ENCODE results near the gene ABCC5. TPM values are rescaled to one million over a fixed set of nuclear protein-coding genes. Genes with fewer than 3 reads are reported as not detected.

The ABCC5 gene
- total RNA-seq, 1 donor from 2014 or later, result 61.2 TPM

GRCh38 chr3:184022323-184022722 is 4.6 kb upstream of the ABCC5 start:
- H3K9me3 Mint-ChIP-seq, result no peaks in the 10 kb centered on the region
- H3K4me1 Mint-ChIP-seq (ENCODE audit: unreplicated experiment), result peaks cover 6% of the 10 kb centered on the region
- DNase-seq (ENCODE audit: extremely low spot score, unreplicated experiment), result no peak
- no peaks in the 10 kb centered on the region for H3K36me3 Mint-ChIP-seq
- H3K4me3 Mint-ChIP-seq, result no peak overlapping the region
- H3K27me3 Mint-ChIP-seq, result peaks cover 13% of the 10 kb centered on the region
- no peak overlapping the region for H3K27ac Mint-ChIP-seq
- TF ChIP-seq, protein P1, sequence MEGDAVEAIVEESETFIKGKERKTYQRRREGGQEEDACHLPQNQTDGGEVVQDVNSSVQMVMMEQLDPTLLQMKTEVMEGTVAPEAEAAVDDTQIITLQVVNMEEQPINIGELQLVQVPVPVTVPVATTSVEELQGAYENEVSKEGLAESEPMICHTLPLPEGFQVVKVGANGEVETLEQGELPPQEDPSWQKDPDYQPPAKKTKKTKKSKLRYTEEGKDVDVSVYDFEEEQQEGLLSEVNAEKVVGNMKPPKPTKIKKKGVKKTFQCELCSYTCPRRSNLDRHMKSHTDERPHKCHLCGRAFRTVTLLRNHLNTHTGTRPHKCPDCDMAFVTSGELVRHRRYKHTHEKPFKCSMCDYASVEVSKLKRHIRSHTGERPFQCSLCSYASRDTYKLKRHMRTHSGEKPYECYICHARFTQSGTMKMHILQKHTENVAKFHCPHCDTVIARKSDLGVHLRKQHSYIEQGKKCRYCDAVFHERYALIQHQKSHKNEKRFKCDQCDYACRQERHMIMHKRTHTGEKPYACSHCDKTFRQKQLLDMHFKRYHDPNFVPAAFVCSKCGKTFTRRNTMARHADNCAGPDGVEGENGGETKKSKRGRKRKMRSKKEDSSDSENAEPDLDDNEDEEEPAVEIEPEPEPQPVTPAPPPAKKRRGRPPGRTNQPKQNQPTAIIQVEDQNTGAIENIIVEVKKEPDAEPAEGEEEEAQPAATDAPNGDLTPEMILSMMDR (conservative IDR thresholded peaks at IDR 0.05), result no peak

DNA sequence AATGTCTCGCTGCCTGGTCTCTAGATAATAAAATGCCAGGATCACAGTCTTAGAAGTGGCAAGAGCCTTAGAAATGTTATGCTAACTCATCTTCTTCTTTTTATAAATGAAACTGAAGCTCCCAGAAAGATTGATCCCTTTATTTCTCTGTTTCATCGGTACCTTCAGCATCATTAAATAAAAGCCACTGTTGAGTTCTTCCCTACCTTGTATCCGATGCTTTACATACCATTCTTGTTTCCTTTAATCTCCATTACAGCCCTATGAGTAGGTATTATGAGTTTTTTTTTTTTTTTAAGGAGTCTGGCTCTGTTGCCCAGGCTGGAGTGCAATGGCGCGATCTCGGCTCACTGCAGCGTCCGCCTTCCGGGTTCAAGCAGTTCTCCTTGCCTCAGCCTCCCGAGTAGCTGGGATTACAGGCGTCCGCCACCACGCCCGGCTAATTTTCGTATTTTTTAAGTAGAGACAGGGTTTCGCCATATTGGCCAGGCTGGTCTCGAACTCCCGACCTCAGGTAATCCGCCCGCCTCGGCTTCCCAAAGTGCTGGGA is 815 bp upstream of the ABCC5 start:
- Mint-ChIP-seq H3K36me3 (peaks cover 5% of the 10 kb centered on the region), H3K27ac (peak overlapping the region; percentile 96), H3K4me1 (ENCODE audit: unreplicated experiment) (peaks cover 28% of the 10 kb centered on the region), H3K27me3 (peaks cover 13% of the 10 kb centered on the region), H3K4me3 (peak overlapping the region; percentile 100), H3K9me3 (no peaks in the 10 kb centered on the region)
- TF ChIP-seq, protein P1 (conservative IDR thresholded peaks at IDR 0.05), result no peak
- DNase-seq (ENCODE audit: extremely low spot score, unreplicated experiment), result no peak

- Mint-ChIP-seq H3K4me1 (ENCODE audit: unreplicated experiment) (peaks cover 28% of the 10 kb centered on the region), H3K9me3 (no peaks in the 10 kb centered on the region), H3K4me3 (peak overlapping the region; percentile 100), H3K36me3 (peaks cover 14% of the 10 kb centered on the region), H3K27ac (peak overlapping the region; percentile 96), H3K27me3 (peaks cover 11% of the 10 kb centered on the region)
- DNase-seq (ENCODE audit: extremely low spot score, unreplicated experiment), result peak; percentile 79
- TF ChIP-seq, protein P1 (conservative IDR thresholded peaks at IDR 0.05), result peak; percentile 100
Observed at GRCh38 chr3:184016811-184017671, 643 bp downstream of the ABCC5 start.

DNA sequence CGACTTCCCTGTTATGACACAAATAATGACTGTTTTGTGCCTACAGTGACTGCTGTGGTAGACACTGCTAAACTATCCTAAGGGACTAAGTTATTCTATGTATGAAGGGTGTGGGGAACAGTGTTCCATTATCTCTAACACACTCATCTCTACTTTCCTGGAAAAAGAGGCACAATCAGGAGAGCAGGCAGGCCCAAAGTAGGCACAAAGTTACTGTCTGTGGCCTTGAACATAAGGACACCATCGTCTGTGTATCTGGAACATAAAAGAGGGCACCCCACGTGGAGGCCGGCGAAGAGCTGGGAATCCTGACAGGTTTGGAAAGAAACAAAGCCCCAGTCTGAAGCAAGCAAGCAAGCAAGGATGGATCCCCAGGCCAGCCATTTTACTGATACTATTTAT is 1.5 kb downstream of the ABCC5 start:
- TF ChIP-seq, protein P1 (conservative IDR thresholded peaks at IDR 0.05), result no peak
- peak overlapping the region; percentile 84 for H3K4me3 Mint-ChIP-seq

GRCh38 chr3:184015381-184016019 is 2.2 kb downstream of the ABCC5 start:
- peak overlapping the region; percentile 84 for H3K4me3 Mint-ChIP-seq

More for the DNA sequence above, 1.5 kb downstream of the ABCC5 start:
- no peak for DNase-seq (ENCODE audit: extremely low spot score, unreplicated experiment)
- peaks cover 19% of the 10 kb centered on the region for H3K36me3 Mint-ChIP-seq
- H3K9me3 Mint-ChIP-seq, result no peaks in the 10 kb centered on the region
- peaks cover 28% of the 10 kb centered on the region for H3K4me1 Mint-ChIP-seq (ENCODE audit: unreplicated experiment)
- H3K27me3 Mint-ChIP-seq, result peaks cover 6% of the 10 kb centered on the region
- H3K27ac Mint-ChIP-seq, result peak overlapping the region; percentile 78

More at GRCh38 chr3:184015381-184016019, 2.2 kb downstream of the ABCC5 start:
- Mint-ChIP-seq H3K9me3 (no peaks in the 10 kb centered on the region), H3K4me1 (ENCODE audit: unreplicated experiment) (peaks cover 28% of the 10 kb centered on the region), H3K36me3 (peaks cover 25% of the 10 kb centered on the region), H3K27ac (peak overlapping the region; percentile 78), H3K27me3 (peaks cover 3% of the 10 kb centered on the region)
- DNase-seq (ENCODE audit: extremely low spot score, unreplicated experiment), result no peak
- TF ChIP-seq, protein P1 (conservative IDR thresholded peaks at IDR 0.05), result no peak
